ENCODE measurements around the gene ROBO3.

The ROBO3 gene

GRCh38 chr11:124876818-124877630 is 11.8 kb downstream of the ROBO3 start:
- DNase-seq (ENCODE audit: low read depth): no peak

- DNase-seq (ENCODE audit: low read depth): no peak
Measured at GRCh38 chr11:124877631-124877909, 12.3 kb downstream of the ROBO3 start.

GRCh38 chr11:124877910-124878758 is 12.9 kb downstream of the ROBO3 start:
- DNase-seq (ENCODE audit: low read depth): no peak

- DNase-seq (ENCODE audit: low read depth): no peak
Measured at GRCh38 chr11:124878759-124879492, 13.7 kb downstream of the ROBO3 start.

DNA sequence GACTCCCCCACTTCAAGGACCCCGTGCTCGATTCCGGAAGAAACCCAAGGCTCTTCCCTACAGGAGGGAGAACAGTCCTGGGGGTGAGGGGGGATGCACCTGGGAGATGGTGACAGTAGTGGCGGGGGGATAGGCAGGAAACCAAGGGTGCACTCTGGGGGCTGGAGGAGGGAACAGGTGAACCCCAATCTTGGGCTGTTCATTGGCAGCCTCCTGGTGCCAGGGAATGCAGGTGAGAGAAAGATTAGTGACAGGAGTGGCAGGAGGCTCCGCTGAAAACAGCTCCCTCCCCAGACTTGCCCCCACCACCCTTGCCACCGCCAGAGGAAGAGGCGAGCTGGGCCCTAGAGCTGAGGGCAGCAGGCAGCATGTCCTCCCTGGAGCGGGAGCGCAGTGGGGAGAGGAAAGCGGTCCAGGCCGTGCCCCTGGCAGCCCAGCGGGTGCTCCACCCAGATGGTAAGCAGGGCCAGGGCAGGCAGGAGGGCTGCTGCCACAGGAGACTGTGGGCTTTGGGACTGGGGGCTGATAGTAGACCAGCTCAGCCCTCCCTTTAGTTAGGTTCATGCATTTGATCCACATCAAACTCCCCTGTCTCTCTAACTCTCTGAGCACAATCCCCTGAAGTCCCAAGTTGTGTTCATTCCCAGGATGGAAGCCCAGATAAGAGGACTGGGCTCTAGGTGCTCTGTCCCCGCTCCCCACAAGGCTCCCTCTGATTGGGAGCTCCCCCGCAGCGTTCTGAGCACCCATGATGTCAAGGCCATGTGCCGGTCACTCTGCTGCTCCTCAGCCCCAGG is 14.5 kb downstream of the ROBO3 start:
- no peak for DNase-seq (ENCODE audit: low read depth)

GRCh38 chr11:124880290-124880611 is 15.0 kb downstream of the ROBO3 start:
- DNase-seq (ENCODE audit: low read depth): no peak

DNA sequence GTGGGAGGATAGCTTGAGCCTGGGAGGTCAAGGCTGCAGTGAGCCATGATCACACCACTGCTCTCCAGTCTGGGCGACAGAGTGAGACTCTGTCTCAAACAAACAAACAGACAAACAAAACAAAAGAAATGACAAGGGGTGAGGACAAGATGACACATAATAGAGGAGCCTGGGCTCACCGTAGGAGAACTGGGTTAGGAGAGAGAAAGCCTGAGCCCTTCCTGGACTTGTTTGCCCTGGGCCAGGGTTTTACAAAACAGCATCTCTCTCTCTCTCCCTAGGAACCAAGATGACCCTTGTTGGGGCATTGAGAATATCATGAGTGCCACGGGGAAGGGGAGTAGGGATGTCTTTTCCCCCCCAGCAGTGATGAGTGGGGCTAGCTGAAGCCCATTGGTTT is 15.7 kb downstream of the ROBO3 start:
- DNase-seq (ENCODE audit: low read depth): no peak

GRCh38 chr11:124882339-124883071 is 17.3 kb downstream of the ROBO3 start:
- no peak for DNase-seq (ENCODE audit: low read depth)

GRCh38 chr11:124884340-124884739 is 19.1 kb downstream of the ROBO3 start:
- no peak for DNase-seq (ENCODE audit: low read depth)

- DNase-seq (ENCODE audit: low read depth): no peak
Measured at GRCh38 chr11:124884869-124885479, 19.7 kb downstream of the ROBO3 start.

- no peak for DNase-seq (ENCODE audit: low read depth)
Measured at GRCh38 chr11:124886476-124886875, 21.2 kb downstream of the ROBO3 start.

GRCh38 chr11:124886978-124887666 is 21.9 kb downstream of the ROBO3 start:
- DNase-seq (ENCODE audit: low read depth): no peak

DNA sequence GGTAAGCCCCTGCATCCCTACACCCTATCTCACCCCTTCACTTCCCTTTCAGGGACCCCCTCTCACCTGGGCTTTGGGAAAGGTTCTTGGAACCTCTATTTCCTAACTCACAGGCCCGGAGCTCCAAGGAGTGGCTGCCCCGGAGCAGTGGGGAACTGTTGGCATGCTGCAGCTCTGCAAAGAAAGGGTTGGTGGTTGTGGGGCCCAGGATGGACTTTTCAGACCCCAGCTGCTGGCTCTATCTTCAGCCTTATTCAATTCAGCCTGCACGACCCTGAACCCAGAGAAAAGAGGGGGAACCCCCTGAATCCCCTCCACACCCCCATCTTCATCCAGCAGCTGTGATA is 22.4 kb downstream of the ROBO3 start:
- no peak for DNase-seq (ENCODE audit: low read depth)

GRCh38 chr11:124889191-124890091 is 24.2 kb downstream of the ROBO3 start:
- no peak for DNase-seq (ENCODE audit: low read depth)

DNA sequence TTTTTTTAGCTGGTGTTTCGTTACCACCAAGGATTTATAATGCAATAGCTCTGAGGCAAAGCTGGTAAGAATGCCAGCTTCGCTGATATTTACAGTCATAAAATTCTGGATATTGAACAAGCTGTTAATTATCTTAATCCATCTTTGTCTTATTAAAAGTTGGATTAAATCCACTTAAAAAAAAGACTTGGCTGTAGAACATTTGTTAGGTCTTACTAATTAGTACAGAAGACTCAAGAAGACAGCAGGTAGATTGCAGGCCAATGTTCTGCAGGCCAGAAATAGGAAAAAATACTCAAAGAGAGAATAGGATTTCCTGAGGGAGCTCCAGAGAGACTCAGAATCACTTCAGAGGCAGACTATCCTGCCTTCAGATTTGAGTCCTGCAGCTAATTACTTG is 24.9 kb downstream of the ROBO3 start:
- no peak for DNase-seq (ENCODE audit: low read depth)

DNA sequence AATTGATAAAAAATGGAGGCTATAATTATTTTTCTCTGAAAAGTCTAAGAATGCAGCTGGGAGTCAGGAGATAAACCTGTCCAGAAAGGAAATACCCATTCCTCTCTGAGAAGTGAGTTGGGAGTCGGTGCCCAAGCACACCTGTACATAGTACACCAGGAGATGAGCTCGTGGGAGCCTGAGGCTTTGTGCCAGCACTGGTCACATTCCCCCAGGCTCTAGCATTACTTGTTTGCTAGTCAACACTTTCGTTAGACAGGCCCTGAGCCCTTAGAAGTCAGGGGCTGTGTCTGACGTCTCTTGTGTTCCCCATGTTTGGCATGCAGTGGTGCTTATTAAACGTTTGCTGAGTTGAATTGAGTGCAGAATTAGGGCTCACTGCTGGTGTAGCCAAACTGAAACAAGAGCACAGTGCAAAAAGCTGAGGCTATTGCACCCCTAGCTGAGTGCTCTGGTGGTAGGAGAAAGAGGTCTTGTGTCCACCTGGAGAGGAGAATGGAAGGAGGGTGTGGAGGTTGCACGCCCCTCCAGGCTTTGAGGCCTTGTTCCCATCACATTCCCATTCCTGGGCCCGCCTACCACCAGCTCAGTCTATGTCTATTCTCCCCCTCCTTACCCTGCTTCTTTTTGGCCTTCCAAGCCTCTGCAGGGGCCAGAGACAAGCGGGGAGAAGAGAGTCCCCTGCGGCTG is 25.6 kb downstream of the ROBO3 start:
- no peak for DNase-seq (ENCODE audit: low read depth)

DNA sequence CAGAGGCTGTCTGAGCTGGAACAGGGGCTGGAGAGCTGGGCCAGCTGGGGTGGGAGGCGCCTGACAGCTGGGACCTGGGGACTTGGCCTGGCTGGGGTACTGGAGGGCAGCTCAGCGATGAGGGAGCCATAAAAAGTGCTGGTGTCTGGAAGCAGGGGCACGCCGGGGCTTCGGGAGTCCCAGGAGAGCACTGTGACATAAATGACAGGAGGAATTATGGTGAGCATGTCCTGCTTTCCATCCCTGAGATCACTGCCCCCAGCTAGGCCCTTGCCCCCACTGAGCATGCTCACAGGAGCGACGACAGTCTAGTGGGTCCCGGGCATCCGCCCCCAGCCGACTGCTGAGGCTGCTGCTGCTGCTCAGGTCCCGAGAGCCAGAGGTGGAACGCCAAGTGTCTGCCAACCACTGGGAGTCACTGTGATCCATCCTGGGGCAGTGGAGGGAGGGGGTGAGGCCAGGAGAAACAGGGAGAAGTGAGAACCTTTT is 26.2 kb downstream of the ROBO3 start:
- no peak for DNase-seq (ENCODE audit: low read depth)

DNA sequence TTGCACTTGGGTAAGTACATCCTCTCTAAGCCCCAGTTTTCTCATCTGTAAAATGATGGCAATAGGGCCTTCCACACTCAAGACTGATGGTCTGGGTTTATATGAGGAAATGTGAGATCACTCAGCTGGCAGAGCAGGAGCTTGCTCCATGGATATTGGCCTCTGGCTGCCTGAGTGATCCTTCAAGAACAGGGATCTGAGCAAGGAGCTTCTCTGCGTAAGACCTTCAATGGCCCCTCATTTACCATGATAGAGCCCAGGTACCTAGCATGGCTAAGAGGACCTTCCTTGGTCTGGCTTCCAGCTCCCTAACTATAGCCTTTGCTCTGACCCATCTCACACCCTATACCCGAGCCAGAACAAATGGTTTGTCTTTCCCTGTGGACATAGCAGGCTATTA is 26.9 kb downstream of the ROBO3 start:
- DNase-seq (ENCODE audit: low read depth): no peak
